Measurements from ENCODE around the gene CYP4B1. TPM values are rescaled to one million over a fixed set of nuclear protein-coding genes. Genes with fewer than 3 reads are reported as not detected.

The CYP4B1 gene
- total and polyA plus RNA-seq, 12 donors = 0.22 to 15.1 (median 5.5) TPM

- Histone ChIP-seq H3K4me1 (replicated peaks in 1 of 2) (no peaks in the 10 kb centered on the region), H3K27ac (no peak overlapping the region), H3K27me3 (no peaks in the 10 kb centered on the region), H3K36me3 (replicated peaks in 1 of 2) (no peaks in the 10 kb centered on the region), H3K4me3 (no peak overlapping the region), H3K9me3 (replicated peaks in 1 of 3) (no peaks in the 10 kb centered on the region)
- intact Hi-C loops (cut with DNase I) = no loop called here
- DNase-seq = no peak
- TF ChIP-seq, protein P1, sequence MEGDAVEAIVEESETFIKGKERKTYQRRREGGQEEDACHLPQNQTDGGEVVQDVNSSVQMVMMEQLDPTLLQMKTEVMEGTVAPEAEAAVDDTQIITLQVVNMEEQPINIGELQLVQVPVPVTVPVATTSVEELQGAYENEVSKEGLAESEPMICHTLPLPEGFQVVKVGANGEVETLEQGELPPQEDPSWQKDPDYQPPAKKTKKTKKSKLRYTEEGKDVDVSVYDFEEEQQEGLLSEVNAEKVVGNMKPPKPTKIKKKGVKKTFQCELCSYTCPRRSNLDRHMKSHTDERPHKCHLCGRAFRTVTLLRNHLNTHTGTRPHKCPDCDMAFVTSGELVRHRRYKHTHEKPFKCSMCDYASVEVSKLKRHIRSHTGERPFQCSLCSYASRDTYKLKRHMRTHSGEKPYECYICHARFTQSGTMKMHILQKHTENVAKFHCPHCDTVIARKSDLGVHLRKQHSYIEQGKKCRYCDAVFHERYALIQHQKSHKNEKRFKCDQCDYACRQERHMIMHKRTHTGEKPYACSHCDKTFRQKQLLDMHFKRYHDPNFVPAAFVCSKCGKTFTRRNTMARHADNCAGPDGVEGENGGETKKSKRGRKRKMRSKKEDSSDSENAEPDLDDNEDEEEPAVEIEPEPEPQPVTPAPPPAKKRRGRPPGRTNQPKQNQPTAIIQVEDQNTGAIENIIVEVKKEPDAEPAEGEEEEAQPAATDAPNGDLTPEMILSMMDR (IDR thresholded peaks at IDR 0.05) = no peak
- no peak for TF ChIP-seq POLR2A (IDR thresholded peaks at IDR 0.05)
Observed at GRCh38 chr1:46761740-46762139, 37.1 kb upstream of the CYP4B1 start.

DNA sequence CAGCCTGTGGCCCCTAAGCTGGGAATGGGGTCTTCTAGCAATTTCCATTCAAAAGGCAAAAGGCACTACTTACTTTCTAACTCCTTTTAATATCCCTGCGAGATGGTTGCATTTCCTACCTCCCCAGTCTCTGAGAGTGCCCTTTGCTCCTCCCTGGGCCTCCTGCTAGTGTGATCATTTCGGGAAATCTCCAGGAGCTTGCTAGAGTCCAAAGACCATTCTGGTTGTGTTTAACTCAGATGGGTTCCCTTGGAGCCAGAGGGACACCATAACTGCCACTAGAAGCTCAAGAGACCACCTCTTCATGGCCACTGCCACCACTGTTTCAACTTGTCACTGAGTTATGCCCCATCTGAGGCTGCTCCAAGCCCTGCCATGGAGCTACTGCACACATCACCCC lies 34.4 kb upstream of the CYP4B1 start:
- no peak for TF ChIP-seq POLR2A (IDR thresholded peaks at IDR 0.05)
- TF ChIP-seq, protein P1 (IDR thresholded peaks at IDR 0.05) = no peak
- 68 to 88% (median 71%) methylated on average over 2 of the region's 2 CpGs for WGBS, 4 donors
- Histone ChIP-seq H3K27me3 (peaks cover 5% of the 10 kb centered on the region), H3K27ac (no peak overlapping the region), H3K4me1 (replicated peaks in 1 of 2) (no peaks in the 10 kb centered on the region), H3K36me3 (replicated peaks in 1 of 2) (no peaks in the 10 kb centered on the region), H3K9me3 (replicated peaks in 1 of 3) (no peaks in the 10 kb centered on the region), H3K4me3 (no peak overlapping the region)
- intact Hi-C loops (cut with DNase I) = no loop called here
- no peak for DNase-seq

GRCh38 chr1:46767649-46768282 lies 31.1 kb upstream of the CYP4B1 start:
- no peaks in the 10 kb centered on the region for H3K4me1 ChIP-seq (replicated peaks in 1 of 2)
- no peak for TF ChIP-seq POLR2A (IDR thresholded peaks at IDR 0.05)
- TF ChIP-seq, protein P1 (IDR thresholded peaks at IDR 0.05) = no peak
- H3K27me3 ChIP-seq = peaks cover 5% of the 10 kb centered on the region
- 60 to 72% (median 66%) methylated on average over 4 of the region's 4 CpGs for WGBS, 4 donors
- no peak for DNase-seq
- H3K9me3 ChIP-seq (replicated peaks in 1 of 3) = peaks cover 0 to 4% (median 0%) of the 10 kb centered on the region in 3 donors
- no peak overlapping the region for H3K4me3 ChIP-seq
- no peaks in the 10 kb centered on the region for H3K36me3 ChIP-seq (replicated peaks in 1 of 2)
- intact Hi-C loops (cut with DNase I) = no loop called here
- H3K27ac ChIP-seq = no peak overlapping the region

- DNase-seq = no peak
- H3K4me1 ChIP-seq (replicated peaks in 1 of 2) = no peaks in the 10 kb centered on the region
- peaks cover 0 to 4% (median 0%) of the 10 kb centered on the region in 3 donors for H3K9me3 ChIP-seq (replicated peaks in 1 of 3)
- H3K36me3 ChIP-seq (replicated peaks in 1 of 2) = no peaks in the 10 kb centered on the region
- intact Hi-C loops (cut with DNase I) = no loop called here
- TF ChIP-seq, protein P1 (IDR thresholded peaks at IDR 0.05) = no peak
- TF ChIP-seq POLR2A (IDR thresholded peaks at IDR 0.05) = no peak
- no peak overlapping the region for H3K27ac ChIP-seq
- 77 to 87% (median 83%) methylated on average over 5 of the region's 5 CpGs for WGBS, 4 donors
- H3K4me3 ChIP-seq = no peak overlapping the region
- H3K27me3 ChIP-seq = peaks cover 5% of the 10 kb centered on the region
Observed at GRCh38 chr1:46768445-46768844, 30.4 kb upstream of the CYP4B1 start.
